Mesenchymal stem cell (in vitro differentiated cells and primary cell): ENCODE results near the gene ADAM8.

Source experiments
- DNase-seq: peaks from one replicate; pipeline ENCODE4 v3.0.0-alpha.2; 2013
- H2AFZ ChIP-seq: one replicate; pipeline ENCODE4 v1.6.1; 2013; ENCODE audit warnings: low read depth, mild to moderate bottlenecking, control low read depth, inconsistent platforms, low read length, moderate library complexity
- H2AK5ac ChIP-seq: 2 replicates; pipeline ENCODE4 v1.6.1; 2013; ENCODE audit warnings: low read length, moderate library complexity, mild to moderate bottlenecking, inconsistent platforms; ENCODE audit not compliant: severe bottlenecking
- H2BK120ac ChIP-seq: one replicate; pipeline ENCODE4 v1.6.1; 2013; ENCODE audit warnings: low read depth, mild to moderate bottlenecking, inconsistent platforms, low read length, moderate library complexity
- H2BK12ac ChIP-seq, 2 experiments: one replicate each; pipeline ENCODE4 v1.6.1; 2013; ENCODE audit warnings: inconsistent platforms in 2 of 2, low read length in 2 of 2, mild to moderate bottlenecking in 2 of 2, moderate library complexity in 2 of 2, control low read depth in 1 of 2
- H2BK15ac ChIP-seq: one replicate; pipeline ENCODE4 v1.6.1; 2013; ENCODE audit warnings: mild to moderate bottlenecking, low read depth, inconsistent platforms; ENCODE audit not compliant: poor library complexity, severe bottlenecking
- H2BK5ac ChIP-seq: 2 replicates; pipeline ENCODE4 v1.6.1; 2013; ENCODE audit warnings: low read depth, mild to moderate bottlenecking, low read length, control low read depth, inconsistent platforms; ENCODE audit not compliant: poor library complexity, severe bottlenecking
- H3K14ac ChIP-seq, 2 experiments: one replicate each; pipeline ENCODE4 v1.6.1; 2013; ENCODE audit warnings: inconsistent platforms in 2 of 2, low read length in 2 of 2, control low read depth in 1 of 2, mild to moderate bottlenecking in 1 of 2, moderate library complexity in 1 of 2
- H3K18ac ChIP-seq, 2 experiments: one replicate each; pipeline ENCODE4 v1.6.1; 2013; ENCODE audit warnings: inconsistent platforms in 2 of 2, low read length in 2 of 2, control low read depth in 1 of 2, low read depth in 1 of 2, mild to moderate bottlenecking in 1 of 2
- H3K23ac ChIP-seq, 2 experiments: one replicate each; pipeline ENCODE4 v1.6.1; 2013; ENCODE audit warnings: inconsistent platforms in 2 of 2, low read length in 2 of 2, mild to moderate bottlenecking in 2 of 2, moderate library complexity in 2 of 2, control low read depth in 1 of 2
- H3K27ac ChIP-seq: 2 replicates; pipeline ENCODE4 v1.5.1; 2013; ENCODE audit warnings: mild to moderate bottlenecking, moderate library complexity, low read length, control low read depth, inconsistent platforms; ENCODE audit not compliant: poor library complexity, severe bottlenecking
- H3K27me3 ChIP-seq, 2 experiments: 2 replicates each; pipeline versions ENCODE4 v1.6.1 to v1.7.0; 2013; ENCODE audit warnings: low read length in 2 of 2, mild to moderate bottlenecking in 2 of 2, moderate library complexity in 2 of 2, control low read depth in 1 of 2, inconsistent platforms in 1 of 2; ENCODE audit not compliant: control insufficient read depth in 1 of 2, insufficient read depth in 1 of 2
- H3K36me3 ChIP-seq, 2 experiments: 2 replicates each; pipeline versions ENCODE4 v1.6.1 to v1.7.0; 2013; ENCODE audit warnings: low read length in 2 of 2, control low read depth in 1 of 2, inconsistent platforms in 1 of 2, low read depth in 1 of 2, mild to moderate bottlenecking in 1 of 2; ENCODE audit not compliant: insufficient read depth in 2 of 2, control insufficient read depth in 1 of 2
- H3K4ac ChIP-seq, 2 experiments: one replicate each; pipeline ENCODE4 v1.6.1; 2013; ENCODE audit warnings: inconsistent platforms in 2 of 2, low read length in 2 of 2, mild to moderate bottlenecking in 2 of 2, moderate library complexity in 2 of 2, control low read depth in 1 of 2, low read depth in 1 of 2
- H3K4me1 ChIP-seq: 2 replicates; pipeline ENCODE4 v1.6.1; 2013; ENCODE audit warnings: low read depth, low read length, control low read depth; ENCODE audit not compliant: control insufficient read depth, insufficient read depth
- H3K4me2 ChIP-seq: 2 replicates; pipeline ENCODE4 v1.6.1; 2013; ENCODE audit warnings: low read length, mild to moderate bottlenecking, inconsistent platforms; ENCODE audit not compliant: poor library complexity, severe bottlenecking
- H3K4me3 ChIP-seq, 2 experiments: 2 replicates each; pipeline versions ENCODE4 v1.5.1 to v1.7.0; 2013; ENCODE audit warnings: low read length in 2 of 2, mild to moderate bottlenecking in 2 of 2, control low read depth in 1 of 2, low read depth in 1 of 2; ENCODE audit not compliant: insufficient read depth in 1 of 2
- H3K79me1 ChIP-seq: replicated peaks from 2 replicates; pipeline ENCODE4 v1.6.1; 2013; ENCODE audit warnings: mild to moderate bottlenecking, control low read depth, low read length, inconsistent platforms; ENCODE audit not compliant: poor library complexity, severe bottlenecking
- H3K9ac ChIP-seq: 2 replicates; pipeline ENCODE4 v1.7.0; 2013; ENCODE audit warnings: mild to moderate bottlenecking, low read length, moderate library complexity
- H3K9me3 ChIP-seq: 2 replicates; pipeline ENCODE4 v1.7.0; 2013; ENCODE audit warnings: mild to moderate bottlenecking, low read length; ENCODE audit not compliant: control insufficient read depth
- H4K8ac ChIP-seq: one replicate; pipeline ENCODE4 v1.6.1; 2013; ENCODE audit warnings: inconsistent platforms, mild to moderate bottlenecking, low read length, moderate library complexity
- H4K91ac ChIP-seq: one replicate; pipeline ENCODE4 v1.6.1; 2013; ENCODE audit warnings: mild to moderate bottlenecking, low read length, inconsistent platforms
- WGBS: methylation state at CpG from one replicate; pipeline ENCODE4 v1.1.7; 2013; ENCODE audit warnings: mixed read lengths; 5-methylcytosine and 5-hydroxymethylcytosine counted together

The ADAM8 gene

GRCh38 chr10:133213641-133214467 lies 62.8 kb downstream of the ADAM8 start:
- WGBS = 83% methylated on average over 32 of the region's 32 CpGs
- Histone ChIP-seq H4K91ac (no peak overlapping the region), H2BK15ac (no peak overlapping the region), H2AK5ac (no peak overlapping the region), H2BK5ac (no peak overlapping the region), H3K4ac (no peak overlapping the region), H3K27me3 (peaks cover 0 to 15% of the 10 kb centered on the region in 2 experiments), H3K18ac (no peak overlapping the region), H2BK12ac (no peak overlapping the region), H3K79me1 (no peaks in the 10 kb centered on the region), H3K27ac (no peak overlapping the region), H2BK120ac (no peak overlapping the region), H3K23ac (no peak overlapping the region), H3K4me2 (no peak overlapping the region), H4K8ac (no peak overlapping the region), H3K9ac (no peak overlapping the region), H3K4me1 (peaks cover 2% of the 10 kb centered on the region), H3K9me3 (no peaks in the 10 kb centered on the region), H2AFZ (no peak overlapping the region), H3K4me3 (no peak overlapping the region), H3K36me3 (no peaks in the 10 kb centered on the region), H3K14ac (no peak overlapping the region)
- DNase-seq = no peak

DNA sequence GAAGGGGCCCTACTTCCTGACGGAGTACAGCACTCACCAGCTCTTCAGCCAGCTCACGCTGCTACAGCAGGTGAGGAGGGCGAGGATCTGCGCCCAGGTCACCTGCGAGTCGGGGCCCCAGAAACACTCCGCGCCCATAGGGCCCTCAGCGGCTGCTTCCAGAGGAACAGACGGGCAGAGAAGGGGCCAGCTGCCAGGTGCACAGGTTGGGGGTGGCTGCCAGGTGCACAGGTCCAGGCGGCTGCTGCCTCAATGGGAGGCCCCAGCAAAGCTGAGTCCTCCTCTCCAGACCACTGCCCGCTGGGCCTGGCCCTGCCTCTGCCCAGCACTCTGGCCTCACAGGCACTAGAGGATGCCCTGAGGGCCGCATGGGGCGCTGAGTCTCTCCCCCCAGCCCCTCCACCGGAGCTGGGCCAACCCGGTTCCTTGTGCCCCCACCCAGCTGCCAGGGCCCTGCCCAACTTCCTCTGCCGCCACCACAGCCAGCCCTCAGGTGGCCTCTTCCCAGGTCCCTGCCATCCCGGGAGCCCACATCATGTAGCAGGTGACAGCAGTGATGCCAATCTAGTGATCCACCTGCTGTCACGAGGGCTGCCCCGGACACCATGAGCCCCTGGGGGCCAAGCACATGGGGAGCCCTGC lies 63.7 kb downstream of the ADAM8 start:
- Histone ChIP-seq H4K8ac (no peak overlapping the region), H3K36me3 (no peaks in the 10 kb centered on the region), H2BK12ac (no peak overlapping the region), H3K4ac (no peak overlapping the region), H3K14ac (no peak overlapping the region), H3K4me3 (no peak overlapping the region), H3K4me2 (no peak overlapping the region), H3K9ac (no peak overlapping the region), H2AFZ (no peak overlapping the region), H3K18ac (no peak overlapping the region), H3K4me1 (no peaks in the 10 kb centered on the region), H2BK15ac (no peak overlapping the region), H2AK5ac (no peak overlapping the region), H2BK120ac (no peak overlapping the region), H3K9me3 (no peaks in the 10 kb centered on the region), H4K91ac (no peak overlapping the region), H3K23ac (no peak overlapping the region), H2BK5ac (no peak overlapping the region), H3K27ac (no peak overlapping the region), H3K27me3 (peaks cover 0 to 15% of the 10 kb centered on the region in 2 experiments), H3K79me1 (no peaks in the 10 kb centered on the region)
- DNase-seq = no peak
- 91% methylated on average over 20 of the region's 20 CpGs for WGBS
